ENCODE data around the gene ATG7. TPM values are rescaled to one million over a fixed set of nuclear protein-coding genes. Genes with fewer than 3 reads are reported as not detected.

The ATG7 gene
- total RNA-seq, 1 donor, result 131 TPM

DNA sequence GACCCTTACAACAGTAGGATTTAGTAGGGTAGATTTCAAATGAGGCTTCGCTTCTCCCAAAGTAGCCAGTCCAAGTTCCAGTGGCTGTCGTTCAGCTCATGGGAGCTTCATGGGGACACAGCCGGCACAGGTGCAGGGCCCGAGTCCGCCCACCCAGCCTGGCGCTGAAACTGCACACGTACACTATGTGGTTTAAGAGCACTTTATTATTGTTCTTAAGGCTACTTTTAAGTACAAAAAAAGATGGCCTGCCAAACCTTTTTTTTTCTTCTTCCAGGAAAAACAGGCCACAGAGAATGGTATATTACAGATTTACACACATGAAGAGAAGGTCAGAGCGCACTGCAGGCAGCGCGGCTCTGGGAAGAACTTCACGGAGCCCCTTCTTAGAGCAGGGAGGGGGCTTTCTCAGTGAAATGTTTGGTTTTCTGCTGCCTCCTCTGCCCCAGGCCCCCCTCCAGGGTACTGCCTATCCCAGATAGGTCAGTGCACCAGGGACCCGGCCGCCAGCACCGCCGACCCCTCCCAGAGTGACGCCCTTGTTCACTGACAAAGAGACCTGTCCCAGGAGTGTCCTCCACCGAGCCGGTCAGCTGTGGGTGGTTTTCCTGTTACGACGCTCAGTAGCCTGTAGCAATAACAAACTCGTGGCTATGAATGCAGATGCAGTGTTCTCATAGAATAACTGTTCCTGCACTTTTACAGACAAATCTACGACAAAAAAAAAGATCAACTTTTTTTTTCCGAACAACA is 283.9 kb downstream of the ATG7 start:
- TF ChIP-seq, protein P1, sequence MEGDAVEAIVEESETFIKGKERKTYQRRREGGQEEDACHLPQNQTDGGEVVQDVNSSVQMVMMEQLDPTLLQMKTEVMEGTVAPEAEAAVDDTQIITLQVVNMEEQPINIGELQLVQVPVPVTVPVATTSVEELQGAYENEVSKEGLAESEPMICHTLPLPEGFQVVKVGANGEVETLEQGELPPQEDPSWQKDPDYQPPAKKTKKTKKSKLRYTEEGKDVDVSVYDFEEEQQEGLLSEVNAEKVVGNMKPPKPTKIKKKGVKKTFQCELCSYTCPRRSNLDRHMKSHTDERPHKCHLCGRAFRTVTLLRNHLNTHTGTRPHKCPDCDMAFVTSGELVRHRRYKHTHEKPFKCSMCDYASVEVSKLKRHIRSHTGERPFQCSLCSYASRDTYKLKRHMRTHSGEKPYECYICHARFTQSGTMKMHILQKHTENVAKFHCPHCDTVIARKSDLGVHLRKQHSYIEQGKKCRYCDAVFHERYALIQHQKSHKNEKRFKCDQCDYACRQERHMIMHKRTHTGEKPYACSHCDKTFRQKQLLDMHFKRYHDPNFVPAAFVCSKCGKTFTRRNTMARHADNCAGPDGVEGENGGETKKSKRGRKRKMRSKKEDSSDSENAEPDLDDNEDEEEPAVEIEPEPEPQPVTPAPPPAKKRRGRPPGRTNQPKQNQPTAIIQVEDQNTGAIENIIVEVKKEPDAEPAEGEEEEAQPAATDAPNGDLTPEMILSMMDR (IDR thresholded peaks at IDR 0.05; ENCODE audit: insufficient read depth, low read depth, low read length), result no peak
- H3K4me3 ChIP-seq (ENCODE audit: low read depth, low read length), result no peak overlapping the region
- no peak for DNase-seq (ENCODE audit: low read depth)

DNA sequence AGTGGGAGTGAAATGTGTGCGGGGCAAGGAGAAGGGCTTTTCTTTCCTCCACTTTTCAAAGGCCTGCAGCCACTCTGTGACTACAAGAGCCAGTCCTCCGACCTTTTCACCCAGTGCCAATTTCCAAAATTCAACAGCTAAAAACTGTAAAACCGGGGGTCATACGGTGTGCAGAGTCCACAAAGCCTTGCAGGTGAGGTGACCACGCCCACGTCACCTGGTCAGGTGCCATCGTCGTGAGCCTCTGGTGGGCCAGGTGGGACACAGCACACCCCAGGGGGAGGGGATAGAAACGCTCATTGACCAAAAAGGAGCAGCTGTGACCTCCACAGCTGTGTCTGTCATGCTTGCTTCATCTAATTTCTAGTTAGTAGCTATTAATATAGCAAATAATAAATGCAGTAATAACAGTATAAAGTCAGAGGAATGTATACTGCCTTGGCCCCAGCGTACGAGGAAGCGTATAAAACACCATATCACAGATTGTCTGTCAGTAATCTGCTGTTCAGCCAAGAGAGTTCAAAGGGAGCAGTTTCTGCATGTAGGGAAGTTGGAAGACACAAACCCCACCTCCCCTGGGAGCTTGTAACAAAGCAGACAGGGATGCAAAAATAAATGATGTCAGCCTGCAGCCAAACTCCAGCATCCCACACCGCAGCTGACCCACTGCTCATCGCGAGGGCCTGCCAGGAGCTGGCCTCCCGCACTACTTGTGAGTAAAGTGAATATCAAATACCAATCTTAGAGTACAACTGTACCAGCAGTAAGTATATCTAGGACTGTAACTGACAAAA is 284.9 kb downstream of the ATG7 start:
- TF ChIP-seq, protein P1 (IDR thresholded peaks at IDR 0.05; ENCODE audit: insufficient read depth, low read depth, low read length), result no peak
- H3K4me3 ChIP-seq (ENCODE audit: low read depth, low read length), result no peak overlapping the region
- DNase-seq (ENCODE audit: low read depth), result peak; percentile 81

DNA sequence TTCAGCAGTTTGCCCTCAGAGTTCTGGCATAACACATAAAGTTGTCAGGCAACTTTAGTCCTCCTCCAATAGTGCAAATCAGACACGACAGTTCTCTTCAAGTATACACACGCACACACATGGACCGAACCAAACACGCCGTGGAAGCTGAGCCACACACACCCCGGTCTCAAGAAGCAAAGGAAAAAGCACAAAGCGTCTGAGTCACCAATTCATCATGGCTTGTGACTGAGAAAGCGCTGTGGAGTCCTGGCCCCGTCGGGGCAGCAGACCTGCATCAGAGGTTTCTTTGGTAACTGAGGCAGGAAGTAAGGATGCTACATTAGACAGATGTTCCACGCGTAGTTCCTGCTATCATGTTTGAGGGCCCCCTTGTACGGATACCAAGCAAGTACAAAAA is 285.8 kb downstream of the ATG7 start:
- peak; percentile 80 for DNase-seq (ENCODE audit: low read depth)
- no peak overlapping the region for H3K4me3 ChIP-seq (ENCODE audit: low read depth, low read length)
- TF ChIP-seq, protein P1 (IDR thresholded peaks at IDR 0.05; ENCODE audit: insufficient read depth, low read depth, low read length), result no peak

DNA sequence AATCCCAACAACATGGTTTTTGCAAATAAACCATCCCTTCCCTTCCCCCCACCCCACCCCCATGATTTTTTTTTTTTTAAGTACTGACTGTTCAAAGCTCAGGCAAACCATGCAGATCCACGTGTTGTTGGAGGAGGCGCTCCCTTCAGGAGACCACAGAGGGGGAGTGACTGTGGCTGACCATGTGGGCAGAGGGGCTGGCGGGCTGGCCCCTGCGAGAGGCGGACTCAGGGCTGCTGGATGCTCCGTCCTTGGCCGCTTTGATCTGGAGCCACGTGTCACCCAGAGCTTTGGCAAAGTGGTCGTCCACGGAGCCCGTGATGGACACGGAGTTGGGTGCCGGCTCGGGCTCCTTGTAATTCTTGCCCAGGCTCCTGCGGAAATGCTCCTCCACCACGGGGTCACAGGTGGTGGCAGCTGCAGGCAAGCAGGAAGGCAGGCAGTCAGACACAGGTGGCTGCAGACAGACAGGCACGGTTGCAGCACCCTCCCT is 286.3 kb downstream of the ATG7 start:
- no peak for DNase-seq (ENCODE audit: low read depth)
- TF ChIP-seq, protein P1 (IDR thresholded peaks at IDR 0.05; ENCODE audit: insufficient read depth, low read depth, low read length), result no peak
- no peak overlapping the region for H3K4me3 ChIP-seq (ENCODE audit: low read depth, low read length)

DNA sequence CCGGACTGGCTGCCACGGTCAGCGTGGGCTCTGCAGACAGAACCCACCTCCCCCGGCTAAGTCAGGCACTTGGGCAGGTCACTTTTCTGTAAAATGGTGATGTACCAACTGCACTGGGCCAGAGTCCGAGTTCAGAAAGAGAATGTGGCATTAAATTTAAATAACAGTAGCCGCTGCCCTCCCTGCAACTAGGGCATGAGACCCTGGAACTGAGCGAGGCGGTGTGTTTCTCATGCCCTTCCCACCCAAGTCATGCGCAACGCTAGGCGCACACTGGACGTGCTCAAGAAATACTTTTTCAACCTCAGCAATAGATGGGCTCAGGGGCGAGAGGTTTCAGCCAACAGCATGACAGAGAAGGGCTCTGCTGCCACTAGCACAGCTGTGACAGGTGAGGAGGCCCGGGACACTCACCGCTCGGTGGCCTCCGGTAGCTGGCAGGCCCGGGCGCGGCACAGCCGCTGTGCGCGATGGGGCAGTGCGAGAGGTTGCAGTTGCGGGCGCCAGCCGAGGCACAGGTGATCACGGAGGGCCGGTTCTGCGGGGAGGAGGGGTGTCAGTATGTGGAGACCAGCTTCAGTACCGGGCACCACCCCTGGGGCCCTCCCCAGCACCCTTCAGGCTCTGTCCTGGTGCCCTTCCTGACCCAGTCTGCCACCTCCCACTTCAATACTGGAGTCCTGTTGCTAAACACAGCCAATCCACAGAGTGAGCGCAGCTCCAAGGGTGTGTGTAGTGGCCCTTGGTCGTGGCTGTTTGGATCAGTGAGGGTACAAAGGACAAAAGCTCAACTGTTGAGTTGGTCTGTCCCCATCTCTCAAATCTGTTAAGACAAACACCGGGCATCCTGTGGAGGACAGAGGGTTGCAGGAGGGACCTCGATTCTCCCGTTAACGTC is 287.0 kb downstream of the ATG7 start:
- TF ChIP-seq, protein P1 (IDR thresholded peaks at IDR 0.05; ENCODE audit: insufficient read depth, low read depth, low read length), result no peak
- no peak for DNase-seq (ENCODE audit: low read depth)
- no peak overlapping the region for H3K4me3 ChIP-seq (ENCODE audit: low read depth, low read length)

All from fibroblast of villous mesenchyme (primary cell).